OCI-LY3 (cell line): ENCODE results near the gene SRGN.

Source experiments
- H2AFZ ChIP-seq: fragments of 200-600, 300-600 bp; shearing (Covaris generic); 2 replicates; pipeline ENCODE4 v1.6.0; 2014; ENCODE audit warnings: antibody characterized with exemption, low read depth, low read length
- H3K27ac ChIP-seq: fragments of 200-600, 300-600 bp; sonication (generic); 2 replicates; pipeline ENCODE4 v1.5.1; 2014; ENCODE audit warnings: mild to moderate bottlenecking, low read length, moderate library complexity, mixed read lengths
- H3K27me3 ChIP-seq: fragments of 200-600, 300-600 bp; sonication (generic); 2 replicates; pipeline ENCODE4 v1.6.1; 2014; ENCODE audit warnings: low read depth, low read length, mixed read lengths
- H3K36me3 ChIP-seq: fragments of 200-600, 300-600 bp; sonication (generic); replicated peaks from 2 replicates; pipeline ENCODE3; 2014; ENCODE audit warnings: low read depth, low read length, mixed read lengths
- H3K4me1 ChIP-seq: fragments of 300-600, 200-600 bp; sonication (generic); 2 replicates; pipeline ENCODE4 v1.6.1; 2014; ENCODE audit warnings: low read length, mixed read lengths
- H3K4me2 ChIP-seq: fragments of 200-600, 300-600 bp; sonication (generic); 2 replicates; pipeline ENCODE4 v1.6.1; 2014; ENCODE audit warnings: low read length, mixed read lengths
- H3K4me3 ChIP-seq: fragments of 300-600, 200-600 bp; sonication (generic); 2 replicates; pipeline ENCODE4 v1.5.1; 2014; ENCODE audit warnings: antibody characterized with exemption, mild to moderate bottlenecking, low read length, moderate library complexity
- H3K79me2 ChIP-seq: fragments of 300-600, 200-600 bp; shearing (Covaris generic); 2 replicates; pipeline ENCODE4 v1.6.1; 2014; ENCODE audit warnings: mild to moderate bottlenecking, low read length, mixed read lengths
- H3K9ac ChIP-seq: fragments of 300-600, 200-600 bp; shearing (Covaris generic); 2 replicates; pipeline ENCODE4 v1.6.0; 2014; ENCODE audit warnings: mild to moderate bottlenecking, low read length, moderate library complexity
- H3K9me3 ChIP-seq: fragments of 200-600, 300-600 bp; shearing (Covaris generic); 2 replicates; pipeline ENCODE4 v1.6.1; 2014; ENCODE audit warnings: low read length, mixed read lengths; ENCODE audit not compliant: insufficient read depth
- H4K20me1 ChIP-seq: fragments of 200-600, 300-600 bp; sonication (generic); 2 replicates; pipeline ENCODE4 v1.6.1; 2016; ENCODE audit warnings: low read length, mixed read lengths; ENCODE audit not compliant: insufficient read depth
- EZH2phosphoT487 ChIP-seq: fragments of 200-600 bp; shearing (Covaris generic); IDR thresholded peaks from 2 replicates; pipeline ENCODE4 v1.6.1; 2018; ENCODE audit warnings: antibody characterized with exemption, mixed run types, low read depth
- TF ChIP-seq, protein P1 (sequence below): fragments of 200-600, 300-600 bp; sonication (generic); IDR thresholded peaks from 2 replicates; pipeline ENCODE4 v1.5.1; 2014; ENCODE audit warnings: antibody characterized with exemption, low read length, low read depth

SRGN gene

DNA sequence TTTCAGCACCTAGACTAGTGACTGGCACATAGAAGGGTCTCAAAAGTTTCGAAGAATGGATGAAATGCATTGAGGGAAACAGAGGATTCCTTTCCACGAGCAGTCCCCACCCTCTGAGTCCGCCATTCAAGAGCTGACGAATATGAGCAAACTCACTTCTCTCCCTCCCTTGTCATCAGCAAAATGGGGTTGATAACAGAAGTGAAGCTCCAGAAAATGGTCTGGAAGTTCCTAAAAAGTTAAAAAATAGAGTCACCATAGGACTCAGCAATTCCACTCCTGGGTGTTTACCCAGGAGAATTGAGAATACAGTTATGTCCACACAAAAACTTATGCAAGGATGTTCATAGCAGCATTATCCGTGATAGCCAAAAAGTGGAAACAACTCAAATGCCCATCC is 25.0 kb upstream of the SRGN start:
- H4K20me1 ChIP-seq, result no peaks in the 10 kb centered on the region
- no peak overlapping the region for H3K4me3 ChIP-seq
- no peak overlapping the region for H3K9ac ChIP-seq
- no peaks in the 10 kb centered on the region for H3K27me3 ChIP-seq
- H3K79me2 ChIP-seq, result no peaks in the 10 kb centered on the region
- TF ChIP-seq, protein P1, sequence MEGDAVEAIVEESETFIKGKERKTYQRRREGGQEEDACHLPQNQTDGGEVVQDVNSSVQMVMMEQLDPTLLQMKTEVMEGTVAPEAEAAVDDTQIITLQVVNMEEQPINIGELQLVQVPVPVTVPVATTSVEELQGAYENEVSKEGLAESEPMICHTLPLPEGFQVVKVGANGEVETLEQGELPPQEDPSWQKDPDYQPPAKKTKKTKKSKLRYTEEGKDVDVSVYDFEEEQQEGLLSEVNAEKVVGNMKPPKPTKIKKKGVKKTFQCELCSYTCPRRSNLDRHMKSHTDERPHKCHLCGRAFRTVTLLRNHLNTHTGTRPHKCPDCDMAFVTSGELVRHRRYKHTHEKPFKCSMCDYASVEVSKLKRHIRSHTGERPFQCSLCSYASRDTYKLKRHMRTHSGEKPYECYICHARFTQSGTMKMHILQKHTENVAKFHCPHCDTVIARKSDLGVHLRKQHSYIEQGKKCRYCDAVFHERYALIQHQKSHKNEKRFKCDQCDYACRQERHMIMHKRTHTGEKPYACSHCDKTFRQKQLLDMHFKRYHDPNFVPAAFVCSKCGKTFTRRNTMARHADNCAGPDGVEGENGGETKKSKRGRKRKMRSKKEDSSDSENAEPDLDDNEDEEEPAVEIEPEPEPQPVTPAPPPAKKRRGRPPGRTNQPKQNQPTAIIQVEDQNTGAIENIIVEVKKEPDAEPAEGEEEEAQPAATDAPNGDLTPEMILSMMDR, result no peak
- no peak for TF ChIP-seq EZH2phosphoT487
- H3K4me1 ChIP-seq, result peaks cover 34% of the 10 kb centered on the region
- no peak overlapping the region for H2AFZ ChIP-seq
- H3K36me3 ChIP-seq, result no peaks in the 10 kb centered on the region
- no peak overlapping the region for H3K27ac ChIP-seq
- H3K9me3 ChIP-seq, result no peaks in the 10 kb centered on the region
- no peak overlapping the region for H3K4me2 ChIP-seq

DNA sequence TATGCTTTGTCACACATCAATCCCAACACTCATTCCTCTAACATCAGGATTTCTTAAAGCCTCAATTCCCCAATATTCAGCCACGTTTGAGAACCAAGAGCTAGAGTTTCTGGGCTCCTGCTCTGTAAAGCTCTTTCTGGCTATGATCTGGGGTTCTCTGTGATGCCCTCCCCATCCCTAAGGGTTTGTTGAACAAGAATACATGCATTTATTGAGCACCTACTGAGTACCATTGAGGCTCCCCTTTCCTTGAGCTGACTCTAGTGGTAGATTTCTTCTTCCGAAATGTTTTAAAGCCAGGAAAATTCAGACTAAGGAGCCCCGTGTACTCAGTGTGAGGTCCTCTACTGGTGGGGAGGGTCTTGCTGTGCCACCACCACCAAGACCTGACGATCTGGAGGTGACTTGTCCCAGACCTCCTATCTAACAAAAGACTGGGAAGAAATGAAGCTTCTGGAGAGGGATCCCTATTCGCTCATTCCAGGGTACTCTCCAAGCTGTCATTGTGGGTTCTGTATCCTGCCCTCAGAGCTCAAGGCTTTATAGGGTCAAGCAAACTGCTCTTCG is 23.1 kb upstream of the SRGN start:
- no peak overlapping the region for H3K27ac ChIP-seq
- peak overlapping the region; percentile 56; the same call in 1 of the 2 replicates for H3K4me2 ChIP-seq
- H2AFZ ChIP-seq, result no peak overlapping the region
- no peaks in the 10 kb centered on the region for H3K79me2 ChIP-seq
- peaks cover 33% of the 10 kb centered on the region for H3K4me1 ChIP-seq
- no peaks in the 10 kb centered on the region for H3K9me3 ChIP-seq
- TF ChIP-seq EZH2phosphoT487, result no peak
- TF ChIP-seq, protein P1, result 0 out of 2 replicates have a peak, but pooled peaks have one; percentile 23
- H3K4me3 ChIP-seq, result no peak overlapping the region
- H3K9ac ChIP-seq, result no peak overlapping the region
- no peaks in the 10 kb centered on the region for H4K20me1 ChIP-seq
- no peaks in the 10 kb centered on the region for H3K36me3 ChIP-seq
- H3K27me3 ChIP-seq, result no peaks in the 10 kb centered on the region

DNA sequence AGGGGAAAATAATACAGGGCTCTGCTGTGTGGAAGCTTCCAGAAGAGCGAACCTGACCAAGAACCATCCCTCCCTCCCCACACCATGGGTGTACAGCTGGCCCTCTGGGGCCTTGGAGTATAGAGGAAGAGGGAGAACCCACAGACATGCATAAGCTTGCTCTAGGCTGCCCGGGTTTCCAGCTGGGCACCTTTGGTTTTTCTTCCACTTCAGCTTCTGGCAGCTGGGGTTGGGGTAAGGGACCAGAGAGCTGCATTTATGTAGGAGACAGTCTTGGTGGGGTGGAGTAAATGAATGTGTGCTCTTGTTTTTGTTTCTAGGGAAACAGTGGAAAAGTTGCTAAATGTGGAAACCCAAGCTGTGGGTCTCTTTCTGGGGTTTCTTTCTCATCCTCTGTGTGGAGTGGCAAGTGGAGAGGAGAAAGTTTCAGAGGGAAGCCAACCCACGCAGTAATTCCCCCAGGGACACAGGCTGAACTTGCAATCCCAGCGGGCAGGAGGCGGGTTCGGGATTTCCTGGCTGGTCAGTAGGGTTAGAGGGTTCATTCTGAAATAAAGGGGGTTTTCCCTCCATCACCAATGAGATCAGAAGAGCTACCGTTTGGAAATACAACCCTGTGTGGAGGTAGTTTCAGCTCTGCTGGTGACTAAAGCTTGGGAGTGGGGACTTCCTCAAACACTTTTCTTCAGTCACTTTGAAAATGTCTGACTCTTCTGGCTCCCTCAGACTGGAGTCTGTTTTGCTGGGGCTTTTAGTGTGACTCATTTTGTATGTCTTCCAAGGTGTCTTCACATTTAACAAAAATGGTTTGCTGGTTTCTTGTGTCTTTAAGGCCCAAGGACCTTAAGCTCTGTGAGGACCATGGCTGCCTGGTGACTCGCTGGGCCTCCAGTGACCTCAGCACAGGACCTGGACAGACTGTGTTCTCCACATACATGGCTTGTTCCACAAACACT is 22.2 kb upstream of the SRGN start:
- H3K27me3 ChIP-seq, result no peaks in the 10 kb centered on the region
- H3K79me2 ChIP-seq, result no peaks in the 10 kb centered on the region
- H3K27ac ChIP-seq, result peak overlapping the region; percentile 72
- no peaks in the 10 kb centered on the region for H3K36me3 ChIP-seq
- H3K9ac ChIP-seq, result peak overlapping the region; percentile 39; the same call in 1 of the 2 replicates
- H3K4me3 ChIP-seq, result peak overlapping the region; percentile 9; the same call in 1 of the 2 replicates
- no peaks in the 10 kb centered on the region for H3K9me3 ChIP-seq
- H2AFZ ChIP-seq, result no peak overlapping the region
- TF ChIP-seq EZH2phosphoT487, result no peak
- TF ChIP-seq, protein P1, result no peak
- H3K4me1 ChIP-seq, result peaks cover 33% of the 10 kb centered on the region
- H3K4me2 ChIP-seq, result peak overlapping the region; percentile 56
- no peaks in the 10 kb centered on the region for H4K20me1 ChIP-seq

DNA sequence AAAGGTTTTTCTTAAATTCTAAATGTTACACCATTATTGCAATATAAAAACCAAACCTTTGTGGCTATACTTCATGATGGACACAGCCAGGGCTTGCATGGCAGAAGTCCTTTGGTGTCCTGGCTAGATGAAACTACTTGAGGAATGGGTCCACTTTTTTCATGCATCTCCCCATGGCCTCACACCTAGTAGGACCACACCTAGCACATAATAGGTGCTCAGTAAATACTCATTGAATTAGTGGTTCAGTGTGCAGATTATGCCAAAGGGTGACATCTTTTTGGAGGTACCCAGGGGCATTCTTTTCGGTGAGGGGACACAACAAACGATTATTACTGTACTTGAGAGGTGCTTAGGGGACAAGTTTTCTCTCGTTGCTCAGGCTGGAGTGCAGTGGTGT is 20.7 kb upstream of the SRGN start:
- H3K4me2 ChIP-seq, result no peak overlapping the region
- H3K4me1 ChIP-seq, result peaks cover 22% of the 10 kb centered on the region
- H3K36me3 ChIP-seq, result no peaks in the 10 kb centered on the region
- no peak overlapping the region for H3K27ac ChIP-seq
- no peaks in the 10 kb centered on the region for H3K79me2 ChIP-seq
- TF ChIP-seq EZH2phosphoT487, result no peak
- TF ChIP-seq, protein P1, result no peak
- no peak overlapping the region for H3K9ac ChIP-seq
- no peaks in the 10 kb centered on the region for H3K9me3 ChIP-seq
- H2AFZ ChIP-seq, result no peak overlapping the region
- no peak overlapping the region for H3K4me3 ChIP-seq
- H3K27me3 ChIP-seq, result no peaks in the 10 kb centered on the region
- no peaks in the 10 kb centered on the region for H4K20me1 ChIP-seq
